H9 (cell line): ENCODE results near the gene TMEM165. TPM values are rescaled to one million over a fixed set of nuclear protein-coding genes. Genes with fewer than 3 reads are reported as not detected.

Source experiments
- DNase-seq: peaks from one replicate; pipeline ENCODE4 v3.0.0-alpha.2; 2017
- H2AFZ ChIP-seq: one replicate; pipeline ENCODE4 v1.6.1; 2013; ENCODE audit warnings: mild to moderate bottlenecking, low read length, control low read depth, moderate library complexity
- H2AK5ac ChIP-seq: 2 replicates; pipeline ENCODE4 v1.6.1; 2013; ENCODE audit warnings: low read length, control low read depth, mixed read lengths; ENCODE audit not compliant: insufficient read length
- H2BK120ac ChIP-seq: one replicate; pipeline ENCODE4 v1.6.1; 2013; ENCODE audit warnings: low read depth, mild to moderate bottlenecking, low read length, control low read depth, inconsistent platforms; ENCODE audit not compliant: poor library complexity, severe bottlenecking
- H2BK12ac ChIP-seq: 2 replicates; pipeline ENCODE4 v1.6.1; 2013; ENCODE audit warnings: low read length, control low read depth, mixed read lengths, low read depth; ENCODE audit not compliant: insufficient read length
- H2BK15ac ChIP-seq: 2 replicates; pipeline ENCODE4 v1.6.1; 2013; ENCODE audit warnings: low read depth, low read length, control low read depth
- H2BK20ac ChIP-seq: one replicate; pipeline ENCODE4 v1.6.1; 2013; ENCODE audit warnings: low read depth, mild to moderate bottlenecking, low read length, control low read depth, inconsistent platforms; ENCODE audit not compliant: poor library complexity, severe bottlenecking
- H2BK5ac ChIP-seq: 2 replicates; pipeline ENCODE4 v1.6.1; 2013; ENCODE audit warnings: low read length, control low read depth, mixed read lengths; ENCODE audit not compliant: insufficient read length
- H3K14ac ChIP-seq: 2 replicates; pipeline ENCODE4 v1.6.1; 2013; ENCODE audit warnings: low read length, control low read depth; ENCODE audit not compliant: insufficient read depth
- H3K18ac ChIP-seq: 2 replicates; pipeline ENCODE4 v1.6.1; 2013; ENCODE audit warnings: low read depth, mild to moderate bottlenecking, mixed read lengths, low read length, control low read depth; ENCODE audit not compliant: insufficient read length
- H3K23ac ChIP-seq: 2 replicates; pipeline ENCODE4 v1.6.1; 2013; ENCODE audit warnings: low read length, control low read depth, mixed read lengths, low read depth; ENCODE audit not compliant: insufficient read length
- H3K23me2 ChIP-seq: 2 replicates; pipeline ENCODE4 v1.6.1; 2013; ENCODE audit warnings: low read depth, mild to moderate bottlenecking, mixed read lengths, low read length, control low read depth; ENCODE audit not compliant: insufficient read length, poor library complexity, severe bottlenecking
- H3K27ac ChIP-seq: 2 replicates; pipeline ENCODE4 v1.5.1; 2013; ENCODE audit warnings: low read length, control low read depth, mixed read lengths, low read depth; ENCODE audit not compliant: insufficient read length
- H3K27me3 ChIP-seq: 2 replicates; pipeline ENCODE4 v1.6.1; 2013; ENCODE audit warnings: low read length, control low read depth, inconsistent platforms; ENCODE audit not compliant: insufficient read depth
- H3K4ac ChIP-seq: 2 replicates; pipeline ENCODE4 v1.6.1; 2013; ENCODE audit warnings: low read depth, mild to moderate bottlenecking, control low read depth, inconsistent platforms, low read length, moderate library complexity
- H3K4me1 ChIP-seq: 2 replicates; pipeline ENCODE4 v1.6.1; 2013; ENCODE audit warnings: low read length, control low read depth, inconsistent platforms; ENCODE audit not compliant: insufficient read depth
- H3K4me2 ChIP-seq: 2 replicates; pipeline ENCODE4 v1.6.1; 2013; ENCODE audit warnings: low read length, control low read depth, mixed read lengths; ENCODE audit not compliant: insufficient read length, insufficient read depth
- H3K56ac ChIP-seq: 2 replicates; pipeline ENCODE4 v1.6.1; 2013; ENCODE audit warnings: low read depth, mild to moderate bottlenecking, mixed read lengths, low read length, control low read depth; ENCODE audit not compliant: insufficient read length
- H3K79me1 ChIP-seq: 2 replicates; pipeline ENCODE4 v1.6.1; 2013; ENCODE audit warnings: low read depth, mild to moderate bottlenecking, moderate library complexity, low read length, control low read depth, inconsistent platforms; ENCODE audit not compliant: insufficient read depth, poor library complexity, severe bottlenecking
- H3K79me2 ChIP-seq: 2 replicates; pipeline ENCODE4 v1.6.1; 2013; ENCODE audit warnings: low read length, control low read depth, inconsistent platforms; ENCODE audit not compliant: insufficient read depth
- H3K9ac ChIP-seq: 2 replicates; pipeline ENCODE4 v1.6.1; 2013; ENCODE audit warnings: low read length, control low read depth, mixed read lengths; ENCODE audit not compliant: insufficient read length; ENCODE audit errors: extremely low read depth
- H3K9me3 ChIP-seq: one replicate; pipeline ENCODE4 v1.6.1; 2013; ENCODE audit warnings: low read depth, low read length, inconsistent platforms; ENCODE audit not compliant: control insufficient read depth
- H3T11ph ChIP-seq: one replicate; pipeline ENCODE4 v1.6.1; 2013; ENCODE audit warnings: mild to moderate bottlenecking, low read length, control low read depth, inconsistent platforms
- H4K20me1 ChIP-seq: one replicate; pipeline ENCODE4 v1.6.1; 2013; ENCODE audit not compliant: control insufficient read depth, insufficient read length, insufficient read depth
- H4K5ac ChIP-seq: 2 replicates; pipeline ENCODE4 v1.6.1; 2013; ENCODE audit warnings: low read depth, mild to moderate bottlenecking, mixed read lengths, low read length, control low read depth; ENCODE audit not compliant: insufficient read length
- H4K8ac ChIP-seq: replicated peaks from 2 replicates; pipeline ENCODE4 v1.6.1; 2013; ENCODE audit warnings: low read length, control low read depth, mixed read lengths, low read depth; ENCODE audit not compliant: insufficient read length
- H4K91ac ChIP-seq: 2 replicates; pipeline ENCODE4 v1.6.1; 2013; ENCODE audit warnings: low read depth, mild to moderate bottlenecking, moderate library complexity, mixed read lengths, low read length, control low read depth; ENCODE audit not compliant: insufficient read length
- H3K27ac Mint-ChIP-seq, 3 experiments: 2 replicates in 2 of 3; 3 replicates in 1 of 3; pipeline ENCODE4 v1.8.0; 2020 to 2021; ENCODE audit warnings: mixed read lengths in 3 of 3, mild to moderate bottlenecking in 1 of 3, moderate library complexity in 1 of 3
- H3K27me3 Mint-ChIP-seq: 2 replicates; pipeline ENCODE4 v1.8.0; 2021; ENCODE audit warnings: low read depth, mild to moderate bottlenecking, moderate library complexity, mixed read lengths
- H3K36me3 Mint-ChIP-seq, 3 experiments: 2 replicates in 2 of 3; 3 replicates in 1 of 3; pipeline ENCODE4 v1.8.0; 2020 to 2021; ENCODE audit warnings: low read depth in 3 of 3, mixed read lengths in 3 of 3; ENCODE audit not compliant: insufficient read depth in 1 of 3
- H3K4me1 Mint-ChIP-seq, 2 experiments: 2 replicates each; pipeline ENCODE4 v1.8.0; 2020; ENCODE audit warnings: mixed read lengths in 2 of 2
- H3K4me3 Mint-ChIP-seq, 2 experiments: 2 replicates in 1 of 2; 3 replicates in 1 of 2; pipeline ENCODE4 v1.8.0; 2020 to 2021; ENCODE audit warnings: mild to moderate bottlenecking in 2 of 2, mixed read lengths in 2 of 2, moderate library complexity in 1 of 2
- H3K9me3 Mint-ChIP-seq, 2 experiments: 2 replicates in 1 of 2; 3 replicates in 1 of 2; pipeline ENCODE4 v1.8.0; 2020; ENCODE audit warnings: mild to moderate bottlenecking in 2 of 2, mixed read lengths in 2 of 2, moderate library complexity in 1 of 2
- WGBS: extraction: QIAGEN DNeasy Blood & Tissue Kit; methylation state at CpG from one replicate; pipeline ENCODE4 v1.1.7; 2013; ENCODE audit warnings: missing lambda C conversion rate, low lambda C conversion rate, mixed read lengths; ENCODE audit not compliant: insufficient read length; ENCODE audit errors: extremely low coverage; 5-methylcytosine and 5-hydroxymethylcytosine counted together
- total RNA-seq: library from RNA; stranded (reverse); gene quantifications from 2 replicates; pipeline ENCODE4 v1.2.1, GENCODE V29; 2021
- TF ChIP-seq, protein P1 (sequence below): fragments of 200-600 bp; sonication (generic); conservative IDR thresholded peaks from 3 replicates; pipeline ENCODE4 v1.8.0; 2021; ENCODE audit warnings: antibody characterized with exemption, mild to moderate bottlenecking

The TMEM165 gene
- total RNA-seq, 1 experiment from 2014 or later, result 87.2 TPM

DNA sequence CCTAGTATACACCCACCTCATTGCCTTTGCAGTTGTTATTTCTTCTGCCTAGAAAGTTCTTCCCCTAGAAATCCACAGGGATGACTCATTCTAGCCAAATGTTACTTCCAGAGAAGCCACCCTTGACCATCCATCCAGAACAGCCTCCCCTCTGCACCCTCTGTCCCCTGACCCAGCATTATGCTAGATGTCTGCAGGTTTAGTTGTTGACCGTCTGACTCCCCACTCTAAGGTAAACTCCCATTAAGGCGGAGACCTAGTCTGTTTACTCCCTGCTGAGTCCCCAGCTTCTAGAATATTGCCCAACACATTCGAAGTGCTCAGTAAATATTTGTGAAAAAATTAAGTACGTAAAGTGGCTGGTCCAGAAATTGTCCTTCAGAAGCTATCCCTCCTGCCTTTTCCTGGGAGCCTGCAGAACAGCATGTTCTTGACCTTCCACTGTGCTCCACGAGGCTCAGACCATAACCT lies 38.7 kb upstream of the TMEM165 start:
- H2BK120ac ChIP-seq, result no peak overlapping the region
- H2AK5ac ChIP-seq, result no peak overlapping the region
- no peak overlapping the region for H2BK15ac ChIP-seq
- H2BK12ac ChIP-seq, result no peak overlapping the region
- H3K23me2 ChIP-seq, result no peaks in the 10 kb centered on the region
- H3K18ac ChIP-seq, result no peak overlapping the region
- no peak overlapping the region for H2BK20ac ChIP-seq
- TF ChIP-seq, protein P1, sequence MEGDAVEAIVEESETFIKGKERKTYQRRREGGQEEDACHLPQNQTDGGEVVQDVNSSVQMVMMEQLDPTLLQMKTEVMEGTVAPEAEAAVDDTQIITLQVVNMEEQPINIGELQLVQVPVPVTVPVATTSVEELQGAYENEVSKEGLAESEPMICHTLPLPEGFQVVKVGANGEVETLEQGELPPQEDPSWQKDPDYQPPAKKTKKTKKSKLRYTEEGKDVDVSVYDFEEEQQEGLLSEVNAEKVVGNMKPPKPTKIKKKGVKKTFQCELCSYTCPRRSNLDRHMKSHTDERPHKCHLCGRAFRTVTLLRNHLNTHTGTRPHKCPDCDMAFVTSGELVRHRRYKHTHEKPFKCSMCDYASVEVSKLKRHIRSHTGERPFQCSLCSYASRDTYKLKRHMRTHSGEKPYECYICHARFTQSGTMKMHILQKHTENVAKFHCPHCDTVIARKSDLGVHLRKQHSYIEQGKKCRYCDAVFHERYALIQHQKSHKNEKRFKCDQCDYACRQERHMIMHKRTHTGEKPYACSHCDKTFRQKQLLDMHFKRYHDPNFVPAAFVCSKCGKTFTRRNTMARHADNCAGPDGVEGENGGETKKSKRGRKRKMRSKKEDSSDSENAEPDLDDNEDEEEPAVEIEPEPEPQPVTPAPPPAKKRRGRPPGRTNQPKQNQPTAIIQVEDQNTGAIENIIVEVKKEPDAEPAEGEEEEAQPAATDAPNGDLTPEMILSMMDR, result no peak
- H3K9me3 Mint-ChIP-seq, result peaks cover 4 to 9% of the 10 kb centered on the region in 2 experiments; a peak in 4 of 5 replicates
- no peaks in the 10 kb centered on the region for H3K79me1 ChIP-seq
- no peaks in the 10 kb centered on the region; the same call in 1 of the 2 replicates for H3K4me1 ChIP-seq
- H3K4me1 Mint-ChIP-seq, result peaks cover 3% of the 10 kb centered on the region in 2 experiments; a peak in 3 of 4 replicates
- no peaks in the 10 kb centered on the region for H3K9me3 ChIP-seq
- H3K23ac ChIP-seq, result no peak overlapping the region
- no peaks in the 10 kb centered on the region for H3K27me3 ChIP-seq
- no peak overlapping the region for H3K27ac ChIP-seq
- peak overlapping the region in 1 of 3 experiments; percentile 9; a peak in 2 of 7 replicates for H3K27ac Mint-ChIP-seq
- no peak overlapping the region for H3K9ac ChIP-seq
- H4K8ac ChIP-seq, result no peak overlapping the region
- H2BK5ac ChIP-seq, result no peak overlapping the region
- no peak overlapping the region for H3T11ph ChIP-seq
- WGBS, result no CpG with 5 or more reads among the region's 5 CpGs
- H3K4me2 ChIP-seq, result no peak overlapping the region
- H4K20me1 ChIP-seq, result no peaks in the 10 kb centered on the region
- no peak overlapping the region for H4K5ac ChIP-seq
- no peak overlapping the region; a peak in 1 of 5 replicates for H3K4me3 Mint-ChIP-seq
- no peaks in the 10 kb centered on the region for H3K27me3 Mint-ChIP-seq
- no peak for DNase-seq
- no peak overlapping the region for H3K4ac ChIP-seq
- H2AFZ ChIP-seq, result no peak overlapping the region
- peaks cover 30 to 41% (median 36%) of the 10 kb centered on the region in 3 experiments for H3K36me3 Mint-ChIP-seq
- no peak overlapping the region for H3K56ac ChIP-seq
- no peak overlapping the region for H3K14ac ChIP-seq
- no peaks in the 10 kb centered on the region for H3K79me2 ChIP-seq
- H4K91ac ChIP-seq, result no peak overlapping the region
